Measurements from ENCODE around the gene KRABD2.

KRABD2 gene

DNA sequence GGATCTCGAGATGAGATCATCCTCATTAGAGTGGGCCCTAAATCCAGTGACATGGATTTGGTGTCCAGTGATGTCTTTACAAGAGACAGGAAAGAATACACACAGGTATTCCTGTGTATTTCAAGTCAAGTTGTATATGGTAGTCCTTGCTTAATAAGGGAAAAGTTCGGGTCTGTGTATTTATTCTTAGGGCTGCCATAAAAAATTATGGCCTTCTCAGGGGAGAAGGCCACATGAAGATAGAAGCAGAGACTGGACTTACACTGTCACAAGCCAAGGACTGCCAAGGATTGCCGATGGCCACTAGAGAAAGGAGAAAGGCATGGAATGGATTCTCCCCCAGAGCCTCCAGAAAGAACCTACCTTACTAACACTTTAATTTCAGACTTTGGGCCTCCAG is 8.3 kb downstream of the KRABD2 start:
- no peaks in the 10 kb centered on the region for H3K4me1 ChIP-seq (ENCODE audit: control insufficient read depth in 4 of 4, insufficient read depth in 4 of 4, low read length in 3 of 4)
- no peaks in the 10 kb centered on the region for H3K27me3 ChIP-seq (ENCODE audit: control insufficient read depth in 4 of 4, insufficient read depth in 4 of 4, low read length in 3 of 4)
- TF ChIP-seq HNF4G (IDR thresholded peaks at IDR 0.05) (no peak), RXRA (IDR thresholded peaks at IDR 0.05) (no peak), FOXA1 (IDR thresholded peaks at IDR 0.05) (no peak), YY1 (IDR thresholded peaks at IDR 0.05) (no peak), HNF4A (conservative IDR thresholded peaks at IDR 0.05) (no peak), EGR1 (IDR thresholded peaks at IDR 0.05; ENCODE audit: low read depth in 2 of 2) (no peak), TAF1 (conservative IDR thresholded peaks at IDR 0.05) (no peak), JUND (IDR thresholded peaks at IDR 0.05) (no peak), FOXA2 (IDR thresholded peaks at IDR 0.05) (no peak), NR2F2 (IDR thresholded peaks at IDR 0.05) (no peak), GABPA (IDR thresholded peaks at IDR 0.05 in 1 of 2, conservative IDR thresholded peaks at IDR 0.05 in 1 of 2) (no peak), SP1 (IDR thresholded peaks at IDR 0.05) (no peak)
- TF ChIP-seq, protein P1, sequence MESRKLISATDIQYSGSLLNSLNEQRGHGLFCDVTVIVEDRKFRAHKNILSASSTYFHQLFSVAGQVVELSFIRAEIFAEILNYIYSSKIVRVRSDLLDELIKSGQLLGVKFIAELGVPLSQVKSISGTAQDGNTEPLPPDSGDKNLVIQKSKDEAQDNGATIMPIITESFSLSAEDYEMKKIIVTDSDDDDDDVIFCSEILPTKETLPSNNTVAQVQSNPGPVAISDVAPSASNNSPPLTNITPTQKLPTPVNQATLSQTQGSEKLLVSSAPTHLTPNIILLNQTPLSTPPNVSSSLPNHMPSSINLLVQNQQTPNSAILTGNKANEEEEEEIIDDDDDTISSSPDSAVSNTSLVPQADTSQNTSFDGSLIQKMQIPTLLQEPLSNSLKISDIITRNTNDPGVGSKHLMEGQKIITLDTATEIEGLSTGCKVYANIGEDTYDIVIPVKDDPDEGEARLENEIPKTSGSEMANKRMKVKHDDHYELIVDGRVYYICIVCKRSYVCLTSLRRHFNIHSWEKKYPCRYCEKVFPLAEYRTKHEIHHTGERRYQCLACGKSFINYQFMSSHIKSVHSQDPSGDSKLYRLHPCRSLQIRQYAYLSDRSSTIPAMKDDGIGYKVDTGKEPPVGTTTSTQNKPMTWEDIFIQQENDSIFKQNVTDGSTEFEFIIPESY (IDR thresholded peaks at IDR 0.05): no peak
- TF ChIP-seq, protein P2, sequence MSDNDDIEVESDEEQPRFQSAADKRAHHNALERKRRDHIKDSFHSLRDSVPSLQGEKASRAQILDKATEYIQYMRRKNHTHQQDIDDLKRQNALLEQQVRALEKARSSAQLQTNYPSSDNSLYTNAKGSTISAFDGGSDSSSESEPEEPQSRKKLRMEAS (IDR thresholded peaks at IDR 0.05): no peak
- TF ChIP-seq, protein P3, sequence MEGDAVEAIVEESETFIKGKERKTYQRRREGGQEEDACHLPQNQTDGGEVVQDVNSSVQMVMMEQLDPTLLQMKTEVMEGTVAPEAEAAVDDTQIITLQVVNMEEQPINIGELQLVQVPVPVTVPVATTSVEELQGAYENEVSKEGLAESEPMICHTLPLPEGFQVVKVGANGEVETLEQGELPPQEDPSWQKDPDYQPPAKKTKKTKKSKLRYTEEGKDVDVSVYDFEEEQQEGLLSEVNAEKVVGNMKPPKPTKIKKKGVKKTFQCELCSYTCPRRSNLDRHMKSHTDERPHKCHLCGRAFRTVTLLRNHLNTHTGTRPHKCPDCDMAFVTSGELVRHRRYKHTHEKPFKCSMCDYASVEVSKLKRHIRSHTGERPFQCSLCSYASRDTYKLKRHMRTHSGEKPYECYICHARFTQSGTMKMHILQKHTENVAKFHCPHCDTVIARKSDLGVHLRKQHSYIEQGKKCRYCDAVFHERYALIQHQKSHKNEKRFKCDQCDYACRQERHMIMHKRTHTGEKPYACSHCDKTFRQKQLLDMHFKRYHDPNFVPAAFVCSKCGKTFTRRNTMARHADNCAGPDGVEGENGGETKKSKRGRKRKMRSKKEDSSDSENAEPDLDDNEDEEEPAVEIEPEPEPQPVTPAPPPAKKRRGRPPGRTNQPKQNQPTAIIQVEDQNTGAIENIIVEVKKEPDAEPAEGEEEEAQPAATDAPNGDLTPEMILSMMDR (IDR thresholded peaks at IDR 0.05; ENCODE audit: low read depth, low read length, missing input control): no peak
- TF ChIP-seq, protein P4, sequence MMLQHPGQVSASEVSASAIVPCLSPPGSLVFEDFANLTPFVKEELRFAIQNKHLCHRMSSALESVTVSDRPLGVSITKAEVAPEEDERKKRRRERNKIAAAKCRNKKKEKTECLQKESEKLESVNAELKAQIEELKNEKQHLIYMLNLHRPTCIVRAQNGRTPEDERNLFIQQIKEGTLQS (IDR thresholded peaks at IDR 0.05): no peak
- no peak overlapping the region for H3K27ac ChIP-seq (ENCODE audit: low read depth in 1 of 2, low read length in 2 of 2)
- H3K36me3 ChIP-seq (ENCODE audit: control insufficient read depth in 4 of 4, insufficient read depth in 3 of 4, low read depth in 1 of 4, low read length in 3 of 4): peaks cover 6 to 13% (median 10%) of the 10 kb centered on the region in 4 donors
- no peaks in the 10 kb centered on the region for H3K9me3 ChIP-seq (ENCODE audit: control insufficient read depth in 4 of 4, low read length in 3 of 4)
- H3K4me3 ChIP-seq (ENCODE audit: low read depth in 1 of 3, low read length in 3 of 3): no peak overlapping the region
- WGBS: 93% methylated on average over 3 of the region's 3 CpGs
- DNase-seq (ENCODE audit: low spot score): no peak
- no peak overlapping the region for H3K9ac ChIP-seq (ENCODE audit: low read depth in 1 of 2, low read length in 2 of 2)

DNA sequence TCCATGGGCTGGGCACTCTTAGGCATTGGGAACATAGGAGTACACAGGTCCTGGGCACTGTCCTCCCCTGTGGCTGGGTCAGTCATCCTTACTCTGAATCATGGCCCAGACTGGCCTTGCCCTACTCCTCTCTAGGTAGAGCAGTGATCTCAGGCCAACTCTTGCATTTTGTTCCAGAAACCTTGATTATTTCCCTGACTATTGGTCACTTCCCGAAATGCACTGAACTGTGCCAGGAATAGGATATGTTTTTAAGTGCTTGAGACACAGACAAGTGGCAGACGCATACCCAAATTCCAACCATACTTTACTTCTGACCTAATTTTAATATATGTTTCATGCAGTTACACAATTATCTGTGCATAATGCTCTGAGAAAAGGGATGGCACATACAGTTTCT is 10.3 kb downstream of the KRABD2 start:
- H3K27ac ChIP-seq (ENCODE audit: low read depth in 1 of 2, low read length in 2 of 2): no peak overlapping the region
- peaks cover 4 to 13% (median 10%) of the 10 kb centered on the region in 4 donors for H3K36me3 ChIP-seq (ENCODE audit: control insufficient read depth in 4 of 4, insufficient read depth in 3 of 4, low read depth in 1 of 4, low read length in 3 of 4)
- H3K4me3 ChIP-seq (ENCODE audit: low read depth in 1 of 3, low read length in 3 of 3): no peak overlapping the region
- WGBS: 85% methylated on average over 2 of the region's 2 CpGs
- no peak overlapping the region for H3K9ac ChIP-seq (ENCODE audit: low read depth in 1 of 2, low read length in 2 of 2)
- DNase-seq (ENCODE audit: low spot score): no peak
- H3K9me3 ChIP-seq (ENCODE audit: control insufficient read depth in 4 of 4, low read length in 3 of 4): no peaks in the 10 kb centered on the region
- no peaks in the 10 kb centered on the region for H3K4me1 ChIP-seq (ENCODE audit: control insufficient read depth in 4 of 4, insufficient read depth in 4 of 4, low read length in 3 of 4)
- TF ChIP-seq GABPA (IDR thresholded peaks at IDR 0.05 in 1 of 2, conservative IDR thresholded peaks at IDR 0.05 in 1 of 2): no peak
- no peak for TF ChIP-seq YY1 (IDR thresholded peaks at IDR 0.05)
- no peak for TF ChIP-seq HNF4A (conservative IDR thresholded peaks at IDR 0.05)
- TF ChIP-seq JUND (IDR thresholded peaks at IDR 0.05): no peak
- TF ChIP-seq FOXA1 (IDR thresholded peaks at IDR 0.05): no peak
- no peak for TF ChIP-seq EGR1 (IDR thresholded peaks at IDR 0.05; ENCODE audit: low read depth in 2 of 2)
- TF ChIP-seq, protein P2 (IDR thresholded peaks at IDR 0.05): no peak
- no peak for TF ChIP-seq RAD21 (IDR thresholded peaks at IDR 0.05)
- no peak for TF ChIP-seq HNF4G (IDR thresholded peaks at IDR 0.05)
- TF ChIP-seq NR2F2 (IDR thresholded peaks at IDR 0.05): no peak
- no peak for TF ChIP-seq TAF1 (conservative IDR thresholded peaks at IDR 0.05)
- no peak for TF ChIP-seq FOXA2 (IDR thresholded peaks at IDR 0.05)
- TF ChIP-seq, protein P4 (IDR thresholded peaks at IDR 0.05): no peak
- no peaks in the 10 kb centered on the region for H3K27me3 ChIP-seq (ENCODE audit: control insufficient read depth in 4 of 4, insufficient read depth in 4 of 4, low read length in 3 of 4)

Measured in liver (tissue), 8 donors.